ENCODE measurements around the gene GALNT18. TPM values are rescaled to one million over a fixed set of nuclear protein-coding genes. Genes with fewer than 3 reads are reported as not detected.

GALNT18 gene
- total RNA-seq, 1 donor from 2014 or later: 137 TPM

GRCh38 chr11:11280826-11281225, 341.0 kb downstream of the GALNT18 start:
- DNase-seq (ENCODE audit: low spot score): no peak

GRCh38 chr11:11279956-11280689, 341.7 kb downstream of the GALNT18 start:
- DNase-seq (ENCODE audit: low spot score): peak; percentile 14

GRCh38 chr11:11272254-11272653, 349.6 kb downstream of the GALNT18 start:
- no peak for DNase-seq (ENCODE audit: low spot score)

- DNase-seq (ENCODE audit: low spot score): no peak
These were observed 351.5 kb downstream of the GALNT18 start for GRCh38 chr11:11270236-11270775.

- no peak for DNase-seq (ENCODE audit: low spot score)
These were observed 353.1 kb downstream of the GALNT18 start for GRCh38 chr11:11268706-11269105.

- no peak for DNase-seq (ENCODE audit: low spot score)
These were observed 353.7 kb downstream of the GALNT18 start for GRCh38 chr11:11268119-11268518.

GRCh38 chr11:11267312-11267711, 354.5 kb downstream of the GALNT18 start:
- DNase-seq (ENCODE audit: low spot score): no peak

GRCh38 chr11:11265994-11266606, 355.7 kb downstream of the GALNT18 start:
- peak; percentile 31 for DNase-seq (ENCODE audit: low spot score)

GRCh38 chr11:11265320-11265719, 356.5 kb downstream of the GALNT18 start:
- DNase-seq (ENCODE audit: low spot score): no peak

- no peak for DNase-seq (ENCODE audit: low spot score)
These were observed 358.4 kb downstream of the GALNT18 start for GRCh38 chr11:11263238-11264005.

GRCh38 chr11:11262171-11262920, 359.5 kb downstream of the GALNT18 start:
- DNase-seq (ENCODE audit: low spot score): no peak

- DNase-seq (ENCODE audit: low spot score): no peak
These were observed 360.2 kb downstream of the GALNT18 start for GRCh38 chr11:11261629-11262028.

- DNase-seq (ENCODE audit: low spot score): no peak
These were observed 360.9 kb downstream of the GALNT18 start for GRCh38 chr11:11260903-11261302.

GRCh38 chr11:11253995-11254394, 367.8 kb downstream of the GALNT18 start:
- no peak for DNase-seq (ENCODE audit: low spot score)

GRCh38 chr11:11253497-11253896, 368.3 kb downstream of the GALNT18 start:
- DNase-seq (ENCODE audit: low spot score): no peak

GRCh38 chr11:11252403-11252802, 369.4 kb downstream of the GALNT18 start:
- no peak for DNase-seq (ENCODE audit: low spot score)

- no peak for DNase-seq (ENCODE audit: low spot score)
These were observed 370.3 kb downstream of the GALNT18 start for GRCh38 chr11:11251394-11251970.

- DNase-seq (ENCODE audit: low spot score): no peak
These were observed 371.3 kb downstream of the GALNT18 start for GRCh38 chr11:11250470-11250869.

GRCh38 chr11:11247576-11247975, 374.2 kb downstream of the GALNT18 start:
- DNase-seq (ENCODE audit: low spot score): no peak

- no peak for DNase-seq (ENCODE audit: low spot score)
These were observed 374.7 kb downstream of the GALNT18 start for GRCh38 chr11:11247086-11247485.

- no peak for DNase-seq (ENCODE audit: low spot score)
These were observed 375.6 kb downstream of the GALNT18 start for GRCh38 chr11:11246166-11246565.

Data from umbilical cord (tissue), 2 donors.